SKM-1 treated with dmso at 0.1 percent for 144 hours (cell line): Measurements from ENCODE around the gene A4GALT.
"Not testable (repeated sequence)": the region's sequence is repeated elsewhere in the genome, so short reads cannot be mapped to it uniquely, and the experiment has no call there.

Experiments used
- DNase-seq: peaks from one replicate; lab custom pipeline; 2025; ENCODE audit not compliant: unreplicated experiment; lab: John Stamatoyannopoulos, UW

A4GALT gene

GRCh38 chr22:42742940-42743339, 22.3 kb upstream of the A4GALT start:
- no peak for DNase-seq

- not testable (repeated sequence) for DNase-seq
These were observed 19.6 kb upstream of the A4GALT start for GRCh38 chr22:42740320-42740719.

- no peak for DNase-seq
These were observed 13.7 kb upstream of the A4GALT start for GRCh38 chr22:42734406-42734805.

- DNase-seq, result not testable (repeated sequence)
These were observed 12.7 kb upstream of the A4GALT start for GRCh38 chr22:42733394-42733793.

GRCh38 chr22:42732081-42732480, 11.4 kb upstream of the A4GALT start:
- no peak for DNase-seq

- no peak for DNase-seq
These were observed 6.1 kb upstream of the A4GALT start for GRCh38 chr22:42726811-42727210.

- no peak for DNase-seq
These were observed 5.1 kb upstream of the A4GALT start for GRCh38 chr22:42725606-42726355.

- DNase-seq, result no peak
These were observed 3.4 kb upstream of the A4GALT start for GRCh38 chr22:42724062-42724461.

GRCh38 chr22:42721045-42721434, 370 bp upstream of the A4GALT start:
- DNase-seq, result no peak

- DNase-seq, result no peak
These were observed 911 bp downstream of the A4GALT start for GRCh38 chr22:42719656-42720262.

GRCh38 chr22:42719133-42719532, 1.5 kb downstream of the A4GALT start:
- no peak for DNase-seq

- DNase-seq, result no peak
These were observed 3.3 kb downstream of the A4GALT start for GRCh38 chr22:42717197-42717928.

GRCh38 chr22:42716649-42717127, 4.0 kb downstream of the A4GALT start:
- DNase-seq, result no peak

GRCh38 chr22:42716221-42716620, 4.4 kb downstream of the A4GALT start:
- no peak for DNase-seq

GRCh38 chr22:42714768-42715390, 5.8 kb downstream of the A4GALT start:
- DNase-seq, result no peak

- DNase-seq, result no peak
These were observed 6.4 kb downstream of the A4GALT start for GRCh38 chr22:42714308-42714707.

- no peak for DNase-seq
These were observed 8.5 kb downstream of the A4GALT start for GRCh38 chr22:42711895-42712837.

- no peak for DNase-seq
These were observed 9.4 kb downstream of the A4GALT start for GRCh38 chr22:42711281-42711731.

GRCh38 chr22:42708417-42708816, 12.3 kb downstream of the A4GALT start:
- DNase-seq, result no peak

GRCh38 chr22:42707496-42707895, 13.2 kb downstream of the A4GALT start:
- no peak for DNase-seq
